K562 (cell line): ENCODE results near the gene UNC13C.

Experiments used
- BCLAF1 ChIP-seq, 2 experiments: fragments of 450-650 bp in 1 of 2; IDR thresholded peaks; 2 replicates each; pipeline ENCODE4 v1.6.1; 2011 to 2017; ENCODE audit warnings: low read depth in 2 of 2, antibody characterized with exemption in 1 of 2, borderline replicate concordance in 1 of 2, low read length in 1 of 2, mild to moderate bottlenecking in 1 of 2, mixed read lengths in 1 of 2; ENCODE audit not compliant: control insufficient read depth in 1 of 2
- BRCA1 ChIP-seq, 2 experiments: fragments of 450-650 bp in 1 of 2; sonication (generic) in 1 of 2; formaldehyde crosslinking in 1 of 2; IDR thresholded peaks; 2 replicates each; pipeline versions ENCODE4 v1.5.0 to v1.6.1; 2017 to 2020; ENCODE audit warnings: mild to moderate bottlenecking in 1 of 2, missing genetic modification reagents in 1 of 2
- CEBPB ChIP-seq: fragments of 450-650 bp; IDR thresholded peaks from 2 replicates; pipeline ENCODE4 v1.6.1; 2016; ENCODE audit warnings: missing genetic modification characterization, missing compliant biosample characterization
- CHD2 ChIP-seq: IDR thresholded peaks from 2 replicates; pipeline ENCODE4 v1.6.1; 2011; ENCODE audit warnings: low read depth, low read length
- CTBP1 ChIP-seq: fragments of 450-650 bp; IDR thresholded peaks from 2 replicates; pipeline ENCODE4 v1.6.1; 2016; ENCODE audit warnings: borderline replicate concordance
- CTCF ChIP-seq, 3 experiments: IDR thresholded peaks in 2 of 3; conservative IDR thresholded peaks in 1 of 3; 2 replicates each; pipeline ENCODE4 v1.5.1; 2011 to 2012; ENCODE audit warnings: low read length in 3 of 3, mild to moderate bottlenecking in 3 of 3, control low read depth in 2 of 3, improper control_type of control experiment in 1 of 3, inconsistent platforms in 1 of 3, low read depth in 1 of 3, mixed read lengths in 1 of 3, moderate library complexity in 1 of 3; ENCODE audit not compliant: insufficient read depth in 2 of 3
- E2F1 ChIP-seq: sonication (generic); formaldehyde crosslinking; IDR thresholded peaks from 2 replicates; pipeline ENCODE4 v1.8.1; 2023; ENCODE audit warnings: mild to moderate bottlenecking, missing genetic modification reagents, moderate library complexity
- E2F3 ChIP-seq: fragments of 250-450 bp; sonication (Bioruptor Pico); IDR thresholded peaks from 2 replicates; pipeline ENCODE4 v1.4.0; 2020; ENCODE audit warnings: mild to moderate bottlenecking
- EP300 ChIP-seq: IDR thresholded peaks from 2 replicates; pipeline ENCODE4 v1.6.1; 2012; ENCODE audit warnings: low read length, improper control_type of control experiment
- HDGF ChIP-seq: fragments of 450-650 bp; IDR thresholded peaks from 2 replicates; pipeline ENCODE4 v1.6.1; 2016
- MAFK ChIP-seq: IDR thresholded peaks from 2 replicates; pipeline ENCODE4 v1.6.1; 2011; ENCODE audit warnings: low read length, improper control_type of control experiment
- TAF1 ChIP-seq: IDR thresholded peaks from 2 replicates; pipeline ENCODE4 v1.6.1; 2011; ENCODE audit warnings: mild to moderate bottlenecking, low read length, moderate library complexity; ENCODE audit not compliant: insufficient read depth, control insufficient read depth, severe bottlenecking; ENCODE audit errors: extremely low read depth
- ZNF263 ChIP-seq: sonication (generic); formaldehyde crosslinking; IDR thresholded peaks from 2 replicates; pipeline ENCODE4 v1.8.0; 2022; ENCODE audit warnings: mild to moderate bottlenecking, missing genetic modification reagents, borderline replicate concordance
- TF ChIP-seq, protein P1 (sequence below): fragments of 450-650 bp; IDR thresholded peaks from 2 replicates; pipeline ENCODE4 v1.6.1; 2016; ENCODE audit warnings: borderline replicate concordance

DNA sequence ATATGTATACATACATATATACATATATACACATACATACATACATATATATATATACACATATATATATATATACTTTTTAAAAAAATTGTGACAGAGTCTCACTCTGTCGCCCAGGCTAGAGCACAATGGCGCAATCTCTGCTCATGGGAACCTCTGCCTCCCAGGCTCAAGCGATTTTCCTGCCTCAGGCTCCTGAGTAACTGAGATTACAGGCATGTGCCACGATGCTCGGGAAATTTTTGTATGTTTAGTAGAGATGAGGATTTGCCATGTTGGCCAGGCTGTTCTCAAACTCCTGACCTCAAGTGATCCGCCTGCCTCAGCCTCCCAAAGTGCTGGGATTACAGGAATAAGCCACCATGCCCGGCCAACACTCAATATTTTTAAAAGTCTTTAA is 302.5 kb downstream of the UNC13C start:
- no peak for TF ChIP-seq CEBPB (tag)
- no peak for TF ChIP-seq ZNF263 (CRISPR knock-in tag)
- TF ChIP-seq BCLAF1 (IDR thresholded peaks at IDR 0.05; ENCODE audit: borderline replicate concordance in 1 of 2, control insufficient read depth in 1 of 2, low read depth in 2 of 2, low read length in 1 of 2): no peak
- TF ChIP-seq, protein P1, sequence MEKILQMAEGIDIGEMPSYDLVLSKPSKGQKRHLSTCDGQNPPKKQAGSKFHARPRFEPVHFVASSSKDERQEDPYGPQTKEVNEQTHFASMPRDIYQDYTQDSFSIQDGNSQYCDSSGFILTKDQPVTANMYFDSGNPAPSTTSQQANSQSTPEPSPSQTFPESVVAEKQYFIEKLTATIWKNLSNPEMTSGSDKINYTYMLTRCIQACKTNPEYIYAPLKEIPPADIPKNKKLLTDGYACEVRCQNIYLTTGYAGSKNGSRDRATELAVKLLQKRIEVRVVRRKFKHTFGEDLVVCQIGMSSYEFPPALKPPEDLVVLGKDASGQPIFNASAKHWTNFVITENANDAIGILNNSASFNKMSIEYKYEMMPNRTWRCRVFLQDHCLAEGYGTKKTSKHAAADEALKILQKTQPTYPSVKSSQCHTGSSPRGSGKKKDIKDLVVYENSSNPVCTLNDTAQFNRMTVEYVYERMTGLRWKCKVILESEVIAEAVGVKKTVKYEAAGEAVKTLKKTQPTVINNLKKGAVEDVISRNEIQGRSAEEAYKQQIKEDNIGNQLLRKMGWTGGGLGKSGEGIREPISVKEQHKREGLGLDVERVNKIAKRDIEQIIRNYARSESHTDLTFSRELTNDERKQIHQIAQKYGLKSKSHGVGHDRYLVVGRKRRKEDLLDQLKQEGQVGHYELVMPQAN: no peak
- TF ChIP-seq EP300: no peak
- TF ChIP-seq CTCF (IDR thresholded peaks at IDR 0.05 in 2 of 3, conservative IDR thresholded peaks at IDR 0.05 in 1 of 3; ENCODE audit: insufficient read depth in 2 of 3, low read depth in 1 of 3, low read length in 3 of 3): no peak
- TF ChIP-seq BRCA1 (IDR thresholded peaks at IDR 0.05): no peak
- TF ChIP-seq BRCA1 (CRISPR knock-in tag; IDR thresholded peaks at IDR 0.05): no peak
- no peak for TF ChIP-seq E2F1
- TF ChIP-seq MAFK: no peak
- no peak for TF ChIP-seq CTBP1
- TF ChIP-seq E2F3 (CRISPR knock-in tag): no peak
- no peak for TF ChIP-seq TAF1
- no peak for TF ChIP-seq CHD2
- no peak for TF ChIP-seq HDGF
